GM12875 (cell line): ENCODE data around the gene GOLGA1.

Source experiments
- H3K4me3 ChIP-seq: one replicate; pipeline ENCODE4 v1.5.1; 2011; ENCODE audit warnings: low read depth, low read length, control low read depth
- TF ChIP-seq, protein P1 (sequence below): IDR thresholded peaks from 2 replicates; pipeline ENCODE4 v1.5.1; 2011; ENCODE audit warnings: low read depth, mild to moderate bottlenecking, control low read depth, inconsistent platforms, low read length, moderate library complexity, borderline replicate concordance; ENCODE audit not compliant: insufficient read depth

GOLGA1 gene

DNA sequence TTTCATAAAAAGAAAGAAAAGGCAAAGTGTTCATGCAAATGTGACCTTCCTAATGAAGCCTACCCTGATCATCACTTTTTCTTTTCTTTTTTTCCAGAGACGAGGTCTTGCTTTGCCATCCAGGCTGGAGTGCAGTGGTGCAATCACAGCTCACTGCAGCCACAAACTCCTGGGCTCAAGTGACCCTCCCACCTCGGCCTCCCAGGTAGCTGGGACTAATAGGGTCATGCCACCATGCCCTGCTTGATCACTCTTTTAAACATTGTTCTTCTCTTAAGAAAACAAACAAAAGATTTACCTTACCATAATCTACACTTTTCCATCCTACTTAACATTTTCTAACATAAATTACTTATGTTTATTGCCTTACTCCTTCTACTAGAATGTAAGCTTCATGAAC is 8.5 kb upstream of the GOLGA1 start:
- no peak overlapping the region for H3K4me3 ChIP-seq
- TF ChIP-seq, protein P1, sequence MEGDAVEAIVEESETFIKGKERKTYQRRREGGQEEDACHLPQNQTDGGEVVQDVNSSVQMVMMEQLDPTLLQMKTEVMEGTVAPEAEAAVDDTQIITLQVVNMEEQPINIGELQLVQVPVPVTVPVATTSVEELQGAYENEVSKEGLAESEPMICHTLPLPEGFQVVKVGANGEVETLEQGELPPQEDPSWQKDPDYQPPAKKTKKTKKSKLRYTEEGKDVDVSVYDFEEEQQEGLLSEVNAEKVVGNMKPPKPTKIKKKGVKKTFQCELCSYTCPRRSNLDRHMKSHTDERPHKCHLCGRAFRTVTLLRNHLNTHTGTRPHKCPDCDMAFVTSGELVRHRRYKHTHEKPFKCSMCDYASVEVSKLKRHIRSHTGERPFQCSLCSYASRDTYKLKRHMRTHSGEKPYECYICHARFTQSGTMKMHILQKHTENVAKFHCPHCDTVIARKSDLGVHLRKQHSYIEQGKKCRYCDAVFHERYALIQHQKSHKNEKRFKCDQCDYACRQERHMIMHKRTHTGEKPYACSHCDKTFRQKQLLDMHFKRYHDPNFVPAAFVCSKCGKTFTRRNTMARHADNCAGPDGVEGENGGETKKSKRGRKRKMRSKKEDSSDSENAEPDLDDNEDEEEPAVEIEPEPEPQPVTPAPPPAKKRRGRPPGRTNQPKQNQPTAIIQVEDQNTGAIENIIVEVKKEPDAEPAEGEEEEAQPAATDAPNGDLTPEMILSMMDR: no peak

DNA sequence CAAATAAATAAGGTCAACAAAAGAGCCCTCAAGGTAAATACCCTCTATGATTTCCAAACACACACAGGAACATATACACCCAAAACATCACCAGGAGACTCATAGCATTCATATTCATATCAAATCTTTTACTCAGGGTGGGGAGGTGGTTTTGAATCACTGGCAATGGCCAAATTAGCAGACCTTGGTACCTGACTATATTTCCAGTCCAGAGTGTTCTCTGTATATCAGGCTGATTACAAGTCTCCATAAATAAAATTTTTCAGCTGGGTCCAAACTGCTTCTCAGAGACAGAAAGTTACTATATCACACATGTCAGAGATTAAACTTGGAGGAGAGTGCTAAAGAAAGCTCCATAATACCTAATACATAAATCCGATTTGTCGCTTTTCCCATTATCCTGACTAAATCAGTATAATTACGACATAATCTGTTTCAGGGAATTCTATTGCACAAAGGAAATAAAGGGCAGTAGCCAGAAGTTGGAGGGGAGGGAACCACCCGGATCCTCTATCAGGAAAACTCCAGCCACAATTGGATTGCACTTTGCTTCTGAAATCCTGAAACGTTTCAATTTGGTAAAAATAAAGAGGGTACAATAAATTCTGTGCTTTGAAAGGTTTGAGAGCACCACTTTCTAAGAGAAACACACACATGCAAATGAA is 7.0 kb upstream of the GOLGA1 start:
- no peak overlapping the region for H3K4me3 ChIP-seq
- TF ChIP-seq, protein P1: no peak

DNA sequence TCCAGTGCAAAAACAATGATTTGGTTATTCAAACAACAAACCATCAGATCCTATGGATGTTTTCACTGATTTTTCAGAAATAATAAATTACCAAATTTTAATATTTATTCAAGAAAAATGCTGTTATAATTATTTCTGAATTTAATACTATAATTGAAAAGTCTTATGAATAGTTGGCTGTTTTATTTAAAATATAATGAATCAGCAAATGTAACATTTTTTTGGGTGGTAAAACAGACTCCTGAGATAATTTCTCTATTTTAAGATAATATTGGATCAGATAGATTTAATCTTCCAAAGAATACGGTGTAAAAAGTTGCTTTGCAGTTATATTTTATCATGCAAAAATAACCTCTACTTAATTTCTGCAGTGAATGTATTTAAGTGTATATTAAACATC is 5.3 kb upstream of the GOLGA1 start:
- TF ChIP-seq, protein P1: no peak

DNA sequence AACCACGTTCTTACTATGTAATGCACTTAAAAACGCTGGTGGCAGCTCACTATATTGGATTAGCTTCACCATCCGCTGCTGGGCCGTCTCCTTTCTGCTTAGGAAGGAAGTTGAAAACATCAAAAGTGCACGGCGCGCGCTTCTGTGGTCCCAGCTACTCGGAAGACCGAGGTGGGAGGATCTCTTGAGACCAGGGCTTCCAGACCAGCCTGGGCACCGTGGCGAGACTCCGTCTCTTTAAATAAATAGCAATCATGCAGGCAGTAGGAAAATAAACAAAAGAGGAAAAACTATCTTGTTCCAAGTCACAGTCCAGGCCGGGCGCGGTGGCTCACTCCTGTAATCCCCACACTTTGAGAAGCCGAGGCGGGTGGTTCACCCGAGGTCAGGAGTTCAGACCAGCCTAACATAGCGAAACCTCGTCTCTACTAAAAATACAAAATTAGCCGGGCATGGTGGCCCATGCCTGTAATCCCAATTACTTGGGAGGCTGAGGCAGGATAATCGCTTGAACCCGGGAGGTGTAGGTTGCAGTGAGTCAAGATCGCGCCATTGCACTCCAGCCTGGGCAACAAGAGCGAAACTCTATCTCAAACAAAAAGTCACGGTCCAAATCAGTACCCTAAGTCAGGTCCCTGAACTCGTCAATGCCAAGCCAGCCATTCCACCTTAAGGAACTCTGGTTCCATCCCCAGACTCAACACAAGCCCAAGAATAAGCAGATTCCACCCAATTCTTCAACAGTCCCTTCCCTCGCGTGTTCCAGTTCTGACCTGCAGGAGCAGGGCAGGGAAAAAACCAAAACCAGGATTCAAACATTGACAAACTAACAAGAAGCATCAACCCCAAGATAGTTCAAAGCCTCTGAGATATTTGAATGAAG is 1.0 kb upstream of the GOLGA1 start:
- H3K4me3 ChIP-seq: peak overlapping the region; percentile 95
- TF ChIP-seq, protein P1: no peak

More for the DNA sequence above, 5.3 kb upstream of the GOLGA1 start:
- H3K4me3 ChIP-seq: no peak overlapping the region

DNA sequence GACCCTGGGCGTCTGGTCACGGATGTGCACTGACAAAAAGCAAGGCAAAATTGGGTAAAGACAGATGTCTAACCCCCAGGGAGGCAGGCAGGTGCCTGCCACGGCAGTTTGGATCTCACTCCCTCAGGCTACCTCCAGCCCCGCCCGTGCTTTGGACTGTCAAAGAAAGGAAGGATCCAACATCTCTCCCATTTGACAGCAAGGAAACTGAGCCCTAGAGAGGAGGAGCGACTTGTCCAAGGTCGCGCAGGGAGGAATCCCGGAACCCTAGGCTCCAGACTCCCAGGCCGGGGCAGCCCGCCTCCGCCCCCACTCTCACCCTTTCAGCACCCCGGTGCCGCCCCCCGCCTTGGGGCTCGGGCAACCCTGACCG is 376 bp downstream of the GOLGA1 start:
- peak overlapping the region; percentile 95 for H3K4me3 ChIP-seq
- TF ChIP-seq, protein P1: no peak

DNA sequence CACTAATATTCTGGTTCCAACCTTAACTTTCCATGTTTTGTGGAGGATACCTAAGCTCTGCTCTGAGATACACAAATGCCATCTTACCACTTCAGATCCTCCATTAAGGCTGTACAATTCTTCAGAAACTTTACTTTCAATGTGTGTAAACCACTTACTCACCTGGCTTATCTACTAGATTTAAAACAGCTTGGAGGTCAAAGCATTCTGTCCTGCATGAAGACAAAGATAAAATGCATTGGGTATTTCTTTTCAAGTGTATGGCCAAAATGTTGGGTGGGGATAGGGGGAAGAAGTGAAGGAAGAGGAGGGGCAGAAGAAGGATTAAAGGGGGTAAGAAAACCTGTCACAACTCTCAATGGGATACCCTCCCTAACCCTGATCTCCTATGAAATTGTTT is 939 bp downstream of the GOLGA1 start:
- TF ChIP-seq, protein P1: no peak
- H3K4me3 ChIP-seq: peak overlapping the region; percentile 95
